K562 (cell line): ENCODE measurements around the gene IFNA1.

Experiments
- CCAR2 ChIP-seq: fragments of 200-400 bp; formaldehyde crosslinking; IDR thresholded peaks from 2 replicates; pipeline ENCODE4 v1.6.1; 2017; ENCODE audit warnings: mild to moderate bottlenecking, low read depth, low read length
- CHD2 ChIP-seq: IDR thresholded peaks from 2 replicates; pipeline ENCODE4 v1.6.1; 2011; ENCODE audit warnings: low read depth, low read length
- SMARCB1 ChIP-seq: IDR thresholded peaks from 2 replicates; pipeline ENCODE4 v1.6.1; 2011; ENCODE audit warnings: improper control_type of control experiment, low read depth; ENCODE audit not compliant: insufficient read length

GRCh38 chr9:21450733-21451394, 10.6 kb downstream of the IFNA1 start:
- no peak for TF ChIP-seq CCAR2
- no peak for TF ChIP-seq SMARCB1
- TF ChIP-seq CHD2 = no peak
